ENCODE data around the gene TASP1. TPM values are rescaled to one million over a fixed set of nuclear protein-coding genes. Genes with fewer than 3 reads are reported as not detected.

Gene TASP1
- total RNA-seq, 1 experiment from 2014 or later, result 8.9 TPM

DNA sequence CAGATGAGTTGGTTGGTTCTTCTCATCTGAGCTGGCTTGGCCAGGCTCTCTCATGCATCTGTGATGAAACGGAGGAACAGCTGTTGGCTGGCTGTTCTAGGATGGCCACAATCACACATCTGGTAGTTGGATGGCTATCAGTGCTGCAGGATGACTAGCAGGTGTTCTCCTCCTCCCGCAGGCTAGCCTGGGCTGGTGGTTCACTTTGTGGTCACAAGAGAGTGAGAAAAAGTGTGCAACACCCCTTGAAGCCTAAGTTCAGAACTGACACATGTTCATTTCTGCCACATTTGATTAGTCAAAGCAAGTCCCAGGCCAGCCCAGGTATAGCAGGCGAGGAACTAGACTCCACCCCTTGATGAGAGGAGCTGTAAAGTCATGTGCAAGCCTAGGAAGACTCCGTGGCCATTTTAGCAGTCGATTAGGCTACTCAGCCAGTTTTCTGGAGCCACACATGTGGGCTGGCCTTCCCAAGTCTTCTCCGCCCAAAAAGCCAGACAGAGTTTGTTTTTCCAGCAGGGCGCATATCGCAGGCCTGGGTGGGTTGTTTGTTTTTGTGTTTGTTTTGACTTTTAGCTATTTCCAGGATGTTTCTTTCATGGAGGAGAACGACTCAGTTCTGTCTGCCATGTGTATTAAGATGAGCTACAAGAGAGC lies 296.9 kb downstream of the TASP1 start:
- in situ Hi-C loops (cut with HindIII; ENCODE audit: low pct_unique_long_range_greater_than_20kb, low sequenced_read_pairs) (no loop called here), intact Hi-C loops (cut with micrococcal nuclease; ENCODE audit: unreplicated experiment) (no loop called here)
- ATAC-seq (no peak), DNase-seq (ENCODE audit: low read depth, low spot score) (no peak)
- Histone ChIP-seq H3K36me3 (ENCODE audit: control insufficient read depth, insufficient read depth, low read length) (no peaks in the 10 kb centered on the region), H3K4me1 (ENCODE audit: control insufficient read depth, insufficient read depth, low read length) (no peaks in the 10 kb centered on the region), H3K27ac (ENCODE audit: low read length) (no peak overlapping the region), H3K4me3 (ENCODE audit: low read depth in 2 of 2, low read length in 2 of 2) (no peak overlapping the region), H3K27me3 (ENCODE audit: control insufficient read depth, insufficient read depth, low read length) (no peaks in the 10 kb centered on the region), H3K9me3 (ENCODE audit: control insufficient read depth, insufficient read depth, low read depth, low read length) (no peaks in the 10 kb centered on the region)
- POLR2A ChIA-PET, result no interaction called here
- CTCF ChIA-PET, result no interaction called here
- TF ChIP-seq, protein P1, sequence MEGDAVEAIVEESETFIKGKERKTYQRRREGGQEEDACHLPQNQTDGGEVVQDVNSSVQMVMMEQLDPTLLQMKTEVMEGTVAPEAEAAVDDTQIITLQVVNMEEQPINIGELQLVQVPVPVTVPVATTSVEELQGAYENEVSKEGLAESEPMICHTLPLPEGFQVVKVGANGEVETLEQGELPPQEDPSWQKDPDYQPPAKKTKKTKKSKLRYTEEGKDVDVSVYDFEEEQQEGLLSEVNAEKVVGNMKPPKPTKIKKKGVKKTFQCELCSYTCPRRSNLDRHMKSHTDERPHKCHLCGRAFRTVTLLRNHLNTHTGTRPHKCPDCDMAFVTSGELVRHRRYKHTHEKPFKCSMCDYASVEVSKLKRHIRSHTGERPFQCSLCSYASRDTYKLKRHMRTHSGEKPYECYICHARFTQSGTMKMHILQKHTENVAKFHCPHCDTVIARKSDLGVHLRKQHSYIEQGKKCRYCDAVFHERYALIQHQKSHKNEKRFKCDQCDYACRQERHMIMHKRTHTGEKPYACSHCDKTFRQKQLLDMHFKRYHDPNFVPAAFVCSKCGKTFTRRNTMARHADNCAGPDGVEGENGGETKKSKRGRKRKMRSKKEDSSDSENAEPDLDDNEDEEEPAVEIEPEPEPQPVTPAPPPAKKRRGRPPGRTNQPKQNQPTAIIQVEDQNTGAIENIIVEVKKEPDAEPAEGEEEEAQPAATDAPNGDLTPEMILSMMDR (IDR thresholded peaks at IDR 0.05), result no peak
- no peak for TF ChIP-seq TCF7L2 (IDR thresholded peaks at IDR 0.05; ENCODE audit: low read depth, low read length)
- no peak for TF ChIP-seq SIN3A (IDR thresholded peaks at IDR 0.05; ENCODE audit: borderline replicate concordance, insufficient read depth, low read depth, low read length)
- TF ChIP-seq POLR2AphosphoS5 (IDR thresholded peaks at IDR 0.05; ENCODE audit: low read depth, low read length), result no peak
- TF ChIP-seq, protein P2, sequence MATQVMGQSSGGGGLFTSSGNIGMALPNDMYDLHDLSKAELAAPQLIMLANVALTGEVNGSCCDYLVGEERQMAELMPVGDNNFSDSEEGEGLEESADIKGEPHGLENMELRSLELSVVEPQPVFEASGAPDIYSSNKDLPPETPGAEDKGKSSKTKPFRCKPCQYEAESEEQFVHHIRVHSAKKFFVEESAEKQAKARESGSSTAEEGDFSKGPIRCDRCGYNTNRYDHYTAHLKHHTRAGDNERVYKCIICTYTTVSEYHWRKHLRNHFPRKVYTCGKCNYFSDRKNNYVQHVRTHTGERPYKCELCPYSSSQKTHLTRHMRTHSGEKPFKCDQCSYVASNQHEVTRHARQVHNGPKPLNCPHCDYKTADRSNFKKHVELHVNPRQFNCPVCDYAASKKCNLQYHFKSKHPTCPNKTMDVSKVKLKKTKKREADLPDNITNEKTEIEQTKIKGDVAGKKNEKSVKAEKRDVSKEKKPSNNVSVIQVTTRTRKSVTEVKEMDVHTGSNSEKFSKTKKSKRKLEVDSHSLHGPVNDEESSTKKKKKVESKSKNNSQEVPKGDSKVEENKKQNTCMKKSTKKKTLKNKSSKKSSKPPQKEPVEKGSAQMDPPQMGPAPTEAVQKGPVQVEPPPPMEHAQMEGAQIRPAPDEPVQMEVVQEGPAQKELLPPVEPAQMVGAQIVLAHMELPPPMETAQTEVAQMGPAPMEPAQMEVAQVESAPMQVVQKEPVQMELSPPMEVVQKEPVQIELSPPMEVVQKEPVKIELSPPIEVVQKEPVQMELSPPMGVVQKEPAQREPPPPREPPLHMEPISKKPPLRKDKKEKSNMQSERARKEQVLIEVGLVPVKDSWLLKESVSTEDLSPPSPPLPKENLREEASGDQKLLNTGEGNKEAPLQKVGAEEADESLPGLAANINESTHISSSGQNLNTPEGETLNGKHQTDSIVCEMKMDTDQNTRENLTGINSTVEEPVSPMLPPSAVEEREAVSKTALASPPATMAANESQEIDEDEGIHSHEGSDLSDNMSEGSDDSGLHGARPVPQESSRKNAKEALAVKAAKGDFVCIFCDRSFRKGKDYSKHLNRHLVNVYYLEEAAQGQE (IDR thresholded peaks at IDR 0.05; ENCODE audit: insufficient read depth in 1 of 2, low read depth in 2 of 2, low read length in 1 of 2), result no peak
- no TSS peak for BruUV-seq (replicated peaks)

DNA sequence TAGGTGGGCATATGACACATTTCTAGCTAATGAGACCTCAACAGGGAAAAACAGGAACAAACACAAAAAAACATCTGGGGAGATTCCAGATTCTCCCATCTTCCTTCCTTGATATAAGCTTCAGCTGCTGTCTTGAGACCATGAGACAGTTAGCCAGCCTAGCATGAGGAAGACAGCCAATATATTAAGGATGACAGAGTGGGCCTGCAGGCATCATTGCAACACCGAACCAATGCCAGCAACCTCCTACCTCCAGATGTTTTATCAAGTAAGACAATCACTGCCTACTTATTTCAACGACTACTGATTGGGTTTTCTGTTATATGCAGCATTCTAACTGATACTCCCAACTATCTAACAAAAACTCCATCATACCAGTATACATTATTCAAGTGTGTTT lies 298.6 kb downstream of the TASP1 start:
- H3K4me3 ChIP-seq (ENCODE audit: low read depth in 2 of 2, low read length in 2 of 2), result no peak overlapping the region
- in situ Hi-C loops (cut with HindIII; ENCODE audit: low pct_unique_long_range_greater_than_20kb, low sequenced_read_pairs) (no loop called here), intact Hi-C loops (cut with micrococcal nuclease; ENCODE audit: unreplicated experiment) (no loop called here)
- H3K27ac ChIP-seq (ENCODE audit: low read length), result no peak overlapping the region
- H3K27me3 ChIP-seq (ENCODE audit: control insufficient read depth, insufficient read depth, low read length), result no peaks in the 10 kb centered on the region
- H3K36me3 ChIP-seq (ENCODE audit: control insufficient read depth, insufficient read depth, low read length), result no peaks in the 10 kb centered on the region
- TF ChIP-seq SIN3A (IDR thresholded peaks at IDR 0.05; ENCODE audit: borderline replicate concordance, insufficient read depth, low read depth, low read length) (no peak), TCF7L2 (IDR thresholded peaks at IDR 0.05; ENCODE audit: low read depth, low read length) (no peak), POLR2AphosphoS5 (IDR thresholded peaks at IDR 0.05; ENCODE audit: low read depth, low read length) (no peak)
- TF ChIP-seq, protein P2 (IDR thresholded peaks at IDR 0.05; ENCODE audit: insufficient read depth in 1 of 2, low read depth in 2 of 2, low read length in 1 of 2), result no peak
- TF ChIP-seq, protein P1 (IDR thresholded peaks at IDR 0.05), result no peak
- CTCF ChIA-PET, result no interaction called here
- POLR2A ChIA-PET, result no interaction called here
- no peak for ATAC-seq
- no TSS peak for BruUV-seq (replicated peaks)
- no peak for DNase-seq (ENCODE audit: low read depth, low spot score)
- H3K4me1 ChIP-seq (ENCODE audit: control insufficient read depth, insufficient read depth, low read length), result no peaks in the 10 kb centered on the region
- H3K9me3 ChIP-seq (ENCODE audit: control insufficient read depth, insufficient read depth, low read depth, low read length), result no peaks in the 10 kb centered on the region

Data from Panc1 (cell line).